Cardiac fibroblast (primary cell): Measurements from ENCODE around the gene RXYLT1.
"Not testable (repeated sequence)": the region's sequence is repeated elsewhere in the genome, so short reads cannot be mapped to it uniquely, and the experiment has no call there.

ENCODE experiments used
- DNase-seq, 2 donors: peaks; one replicate each; pipeline versions ENCODE4 v3.0.0 to v3.0.0-alpha.2; 2010; ENCODE audit warnings: low read depth in 2 of 2
- H3K4me3 ChIP-seq, 2 donors: replicated peaks in 1 of 2; 1 replicate in 1 of 2; 2 replicates in 1 of 2; pipeline ENCODE4 v1.5.1; 2011; ENCODE audit warnings: low read depth in 2 of 2, low read length in 2 of 2, mild to moderate bottlenecking in 2 of 2, moderate library complexity in 1 of 2
- TF ChIP-seq, protein P1 (sequence below): IDR thresholded peaks from one replicate; pipeline ENCODE4 v1.5.1; 2011; ENCODE audit warnings: low read depth, mild to moderate bottlenecking, low read length, inconsistent platforms

The RXYLT1 gene

DNA sequence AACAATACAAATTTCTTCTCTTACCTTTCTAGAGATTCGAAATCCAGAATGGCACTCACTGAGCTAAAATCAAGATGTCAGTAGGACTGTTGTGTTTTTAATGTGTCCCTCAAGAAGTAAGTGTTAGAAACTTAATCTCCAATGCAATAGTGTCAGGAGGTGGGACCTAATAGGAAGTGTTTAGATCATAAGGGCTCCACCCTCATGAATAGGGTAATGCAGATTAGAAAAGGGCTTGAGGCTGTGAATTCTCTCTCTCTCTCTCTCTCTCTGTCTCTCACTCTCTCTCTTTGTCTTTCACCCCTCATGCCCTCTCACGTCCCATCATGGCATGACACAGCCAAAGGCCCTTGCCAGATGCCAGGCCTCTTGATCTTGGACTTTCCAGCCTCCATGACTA is 49.2 kb downstream of the RXYLT1 start:
- no peak for DNase-seq
- TF ChIP-seq, protein P1, sequence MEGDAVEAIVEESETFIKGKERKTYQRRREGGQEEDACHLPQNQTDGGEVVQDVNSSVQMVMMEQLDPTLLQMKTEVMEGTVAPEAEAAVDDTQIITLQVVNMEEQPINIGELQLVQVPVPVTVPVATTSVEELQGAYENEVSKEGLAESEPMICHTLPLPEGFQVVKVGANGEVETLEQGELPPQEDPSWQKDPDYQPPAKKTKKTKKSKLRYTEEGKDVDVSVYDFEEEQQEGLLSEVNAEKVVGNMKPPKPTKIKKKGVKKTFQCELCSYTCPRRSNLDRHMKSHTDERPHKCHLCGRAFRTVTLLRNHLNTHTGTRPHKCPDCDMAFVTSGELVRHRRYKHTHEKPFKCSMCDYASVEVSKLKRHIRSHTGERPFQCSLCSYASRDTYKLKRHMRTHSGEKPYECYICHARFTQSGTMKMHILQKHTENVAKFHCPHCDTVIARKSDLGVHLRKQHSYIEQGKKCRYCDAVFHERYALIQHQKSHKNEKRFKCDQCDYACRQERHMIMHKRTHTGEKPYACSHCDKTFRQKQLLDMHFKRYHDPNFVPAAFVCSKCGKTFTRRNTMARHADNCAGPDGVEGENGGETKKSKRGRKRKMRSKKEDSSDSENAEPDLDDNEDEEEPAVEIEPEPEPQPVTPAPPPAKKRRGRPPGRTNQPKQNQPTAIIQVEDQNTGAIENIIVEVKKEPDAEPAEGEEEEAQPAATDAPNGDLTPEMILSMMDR: no peak

DNA sequence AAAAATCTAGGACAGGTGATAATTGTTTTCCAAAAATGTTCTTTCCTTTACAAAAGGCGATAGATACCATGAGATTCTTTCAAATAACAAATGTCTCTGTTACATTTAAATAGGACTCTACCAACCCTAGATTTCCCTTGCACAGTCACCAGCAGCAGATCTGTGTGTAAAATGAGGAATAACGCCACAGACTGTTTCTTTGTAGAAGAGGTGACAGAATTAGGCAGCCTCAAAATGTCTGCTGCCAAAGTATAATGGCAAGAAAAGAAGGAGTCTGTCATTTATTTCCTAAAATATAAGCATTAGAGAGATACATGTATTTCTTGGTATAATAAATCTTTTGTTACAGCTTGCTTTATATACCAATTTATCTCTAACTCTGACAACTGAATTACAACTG is 56.3 kb downstream of the RXYLT1 start:
- TF ChIP-seq, protein P1: no peak
- no peak overlapping the region for H3K4me3 ChIP-seq
- DNase-seq: no peak

More for the DNA sequence above, 49.2 kb downstream of the RXYLT1 start:
- H3K4me3 ChIP-seq: no peak overlapping the region

DNA sequence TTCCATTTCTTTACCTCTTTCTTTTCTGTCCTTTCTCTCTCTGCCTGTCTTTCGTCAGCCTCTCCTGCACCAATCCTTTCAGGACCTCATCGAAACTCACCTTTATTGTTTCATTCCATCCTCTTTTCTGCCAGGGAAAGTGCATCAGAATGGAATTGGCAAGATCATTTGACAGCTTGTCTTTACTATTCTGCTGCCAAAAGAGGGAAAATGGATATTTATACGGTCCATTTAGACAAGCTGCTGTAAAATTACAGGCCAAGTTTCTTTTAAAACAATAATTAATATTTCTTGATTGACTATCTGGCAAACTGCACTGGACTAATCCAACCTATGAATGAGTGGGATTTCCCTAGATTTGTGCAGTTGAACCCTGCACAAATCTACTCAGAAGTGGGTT is 57.2 kb downstream of the RXYLT1 start:
- DNase-seq: no peak
- H3K4me3 ChIP-seq: no peak overlapping the region
- TF ChIP-seq, protein P1: no peak

DNA sequence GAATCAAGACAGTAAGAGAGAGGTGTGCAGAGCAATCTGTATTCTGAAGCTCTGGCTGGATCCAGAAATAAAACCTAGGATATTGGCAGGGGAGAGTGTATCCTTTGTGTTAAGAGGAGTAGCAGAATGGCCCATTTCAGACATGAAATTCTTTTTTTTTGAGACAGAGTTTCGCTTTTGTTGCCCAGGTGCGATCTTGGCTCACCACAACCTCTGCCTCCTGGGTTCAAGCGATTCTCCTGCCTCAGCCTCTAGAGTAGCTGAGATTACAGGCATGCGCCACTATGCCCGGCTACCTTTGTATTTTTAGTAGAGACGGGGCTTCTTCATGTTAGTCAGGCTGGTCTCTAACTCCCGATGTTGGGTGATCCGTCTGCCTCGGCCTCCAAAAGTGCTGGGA is 58.7 kb downstream of the RXYLT1 start:
- TF ChIP-seq, protein P1: no peak
- H3K4me3 ChIP-seq: no peak overlapping the region
- no peak for DNase-seq

DNA sequence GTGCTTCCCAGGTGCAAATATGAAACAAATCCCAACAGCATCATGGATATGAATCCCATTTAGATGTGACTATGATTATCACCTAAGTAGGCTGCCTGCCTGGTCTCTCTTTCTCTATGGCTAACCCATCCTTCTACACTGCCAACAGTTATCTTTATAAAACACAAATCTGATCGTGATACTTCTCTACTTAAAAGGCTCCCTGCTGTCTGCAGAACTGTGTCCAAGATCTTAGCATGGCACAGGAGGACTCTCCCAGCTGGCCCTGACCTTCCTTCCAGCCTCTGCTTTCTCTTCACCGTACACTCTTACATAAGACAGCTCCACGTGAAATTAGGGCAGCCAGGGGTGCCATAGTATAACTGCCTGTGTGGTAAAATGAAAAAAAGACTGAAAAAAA is 61.3 kb downstream of the RXYLT1 start:
- TF ChIP-seq, protein P1: no peak
- DNase-seq: no peak
- no peak overlapping the region for H3K4me3 ChIP-seq

DNA sequence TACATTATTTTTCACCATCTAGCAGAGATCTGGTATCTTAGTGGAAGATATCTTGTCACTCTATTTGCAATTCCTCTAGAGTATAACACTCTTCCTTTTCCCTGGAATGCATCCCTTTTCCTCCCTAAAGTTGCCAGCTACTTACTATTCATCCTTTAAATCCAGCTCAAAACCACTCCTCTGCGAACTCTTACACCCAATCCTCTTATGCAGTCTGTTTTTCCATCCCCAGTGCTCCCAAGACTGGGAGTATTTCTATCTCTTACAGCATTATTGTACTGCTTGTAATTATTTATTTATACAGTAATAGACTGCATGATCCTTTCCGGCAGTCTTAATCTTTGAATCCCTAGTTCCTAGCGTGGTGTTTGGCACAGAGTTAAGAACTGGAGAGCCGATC is 61.9 kb downstream of the RXYLT1 start:
- H3K4me3 ChIP-seq: no peak overlapping the region
- no peak for DNase-seq
- TF ChIP-seq, protein P1: no peak

DNA sequence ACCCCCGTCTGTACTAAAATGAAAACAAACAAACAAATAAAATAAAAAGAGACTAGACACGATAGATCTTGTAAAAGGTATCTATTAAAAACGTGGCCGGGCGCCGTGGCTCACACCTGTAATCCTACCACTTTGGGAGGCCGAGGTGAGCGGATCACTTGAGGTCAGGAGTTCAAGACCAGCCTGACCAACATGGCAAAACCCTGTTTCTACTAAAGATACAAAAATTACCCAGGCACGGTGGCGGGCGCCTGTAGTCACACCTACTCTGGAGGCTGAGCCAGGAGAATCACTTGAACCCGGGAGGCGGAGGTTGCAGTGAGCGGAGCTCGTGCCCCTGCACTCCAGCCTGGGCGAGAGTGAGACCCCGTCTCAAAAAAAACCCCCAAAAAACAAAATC is 63.0 kb downstream of the RXYLT1 start:
- DNase-seq, H3K4me3 ChIP-seq: not testable (repeated sequence)

DNA sequence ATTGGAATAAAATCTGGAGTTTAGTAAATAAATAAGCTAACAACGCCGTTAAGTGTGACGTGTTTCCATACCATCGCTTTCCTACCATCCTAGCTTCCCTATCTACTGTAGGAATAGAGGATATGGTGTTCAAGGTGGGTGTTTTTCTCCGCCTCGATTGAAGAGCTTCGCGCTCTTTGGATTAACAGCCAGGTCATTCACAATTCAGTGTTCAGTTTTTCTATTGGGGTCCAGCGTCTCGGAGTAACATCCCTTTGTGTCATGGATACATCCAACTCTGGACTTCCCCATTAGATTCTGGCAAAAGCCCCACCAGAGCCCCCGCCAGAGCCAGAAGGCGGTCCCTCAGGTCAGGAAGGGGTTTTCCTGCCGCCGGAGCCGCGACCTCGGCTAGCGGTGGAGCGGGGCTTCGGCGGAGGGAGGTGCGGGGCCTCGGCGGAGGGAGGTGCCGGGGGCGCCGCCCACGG is 63.6 kb downstream of the RXYLT1 start:
- no peak for DNase-seq
- peak overlapping the region; percentile 87 to 96 for H3K4me3 ChIP-seq
- TF ChIP-seq, protein P1: no peak
